ENCODE measurements around the gene PTP4A2.

PTP4A2 gene

GRCh38 chr1:31936981-31937299, 1.2 kb downstream of the PTP4A2 start:
- Histone ChIP-seq H3K27ac (peak overlapping the region; percentile 98), H3K4me3 (peak overlapping the region; percentile 89), H3K36me3 (no peaks in the 10 kb centered on the region), H3K27me3 (no peaks in the 10 kb centered on the region), H4K20me1 (peaks cover 57% of the 10 kb centered on the region), H3K9me3 (no peaks in the 10 kb centered on the region), H3K4me1 (peaks cover 84% of the 10 kb centered on the region), H3K4me2 (peak overlapping the region; percentile 93), H3K9ac (peak overlapping the region; percentile 95)
- no peak for TF ChIP-seq Cebpa-rat (IDR thresholded peaks at IDR 0.05)

DNA sequence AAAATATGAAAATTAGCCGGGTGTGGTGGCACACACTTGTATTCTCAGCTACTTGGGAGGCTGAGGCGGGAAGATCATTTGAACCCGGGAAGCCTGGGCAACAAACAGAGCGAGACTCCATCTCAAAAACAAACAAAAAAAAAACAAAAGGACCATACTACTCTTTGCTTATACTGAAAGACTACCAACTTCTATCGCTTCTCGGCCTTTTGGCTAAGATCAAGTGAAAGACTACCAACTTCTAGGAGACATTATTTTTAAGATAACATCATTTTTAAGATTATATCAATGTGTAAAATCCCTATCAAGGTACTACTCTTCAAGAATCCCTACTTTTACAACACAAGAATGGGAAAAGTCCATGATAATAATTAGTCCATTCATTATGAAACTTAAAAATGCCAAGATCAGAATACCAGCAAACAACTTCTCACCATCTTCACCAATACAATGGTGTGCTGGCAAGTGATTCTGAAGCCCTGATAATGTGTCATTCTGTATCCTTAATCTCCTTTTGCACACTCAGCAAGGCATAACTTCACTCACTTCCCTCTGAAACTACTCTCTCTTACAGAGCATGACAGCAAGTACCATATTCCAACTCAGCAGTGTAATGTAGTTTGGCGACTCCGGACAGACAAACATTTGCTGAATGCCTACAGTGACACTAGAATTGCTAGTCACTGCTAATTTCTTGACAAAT, 1.7 kb downstream of the PTP4A2 start:
- no peak for TF ChIP-seq Cebpa-rat (IDR thresholded peaks at IDR 0.05)
- H3K27ac ChIP-seq, result peak overlapping the region; percentile 98

GRCh38 chr1:31934706-31935629, 3.2 kb downstream of the PTP4A2 start:
- no peaks in the 10 kb centered on the region for H3K27me3 ChIP-seq
- H3K4me1 ChIP-seq, result peaks cover 84% of the 10 kb centered on the region
- H3K4me3 ChIP-seq, result peak overlapping the region; percentile 26
- no peak overlapping the region for H3K27ac ChIP-seq
- peak overlapping the region; percentile 93 for H3K4me2 ChIP-seq
- TF ChIP-seq Cebpa-rat (IDR thresholded peaks at IDR 0.05), result no peak
- no peaks in the 10 kb centered on the region for H3K9me3 ChIP-seq
- H4K20me1 ChIP-seq, result peaks cover 76% of the 10 kb centered on the region
- H3K9ac ChIP-seq, result peak overlapping the region; percentile 38; the same call in 1 of the 2 replicates
- no peaks in the 10 kb centered on the region; the same call in 1 of the 2 replicates for H3K36me3 ChIP-seq

More for the DNA sequence above, 1.7 kb downstream of the PTP4A2 start:
- Histone ChIP-seq H3K4me3 (peak overlapping the region; percentile 89), H3K4me2 (peak overlapping the region; percentile 93), H3K4me1 (peaks cover 84% of the 10 kb centered on the region), H3K36me3 (no peaks in the 10 kb centered on the region), H3K27me3 (no peaks in the 10 kb centered on the region), H3K9me3 (no peaks in the 10 kb centered on the region), H3K9ac (peak overlapping the region; percentile 95), H4K20me1 (peaks cover 62% of the 10 kb centered on the region)

GRCh38 chr1:31932491-31933316, 5.5 kb downstream of the PTP4A2 start:
- Histone ChIP-seq H3K36me3 (peaks cover 6% of the 10 kb centered on the region; the same call in 1 of the 2 replicates), H3K9ac (no peak overlapping the region), H4K20me1 (peaks cover 99% of the 10 kb centered on the region), H3K4me3 (no peak overlapping the region), H3K4me1 (peaks cover 88% of the 10 kb centered on the region), H3K9me3 (no peaks in the 10 kb centered on the region), H3K27ac (no peak overlapping the region), H3K4me2 (peak overlapping the region; percentile 93), H3K27me3 (no peaks in the 10 kb centered on the region)
- TF ChIP-seq Cebpa-rat (IDR thresholded peaks at IDR 0.05), result no peak

DNA sequence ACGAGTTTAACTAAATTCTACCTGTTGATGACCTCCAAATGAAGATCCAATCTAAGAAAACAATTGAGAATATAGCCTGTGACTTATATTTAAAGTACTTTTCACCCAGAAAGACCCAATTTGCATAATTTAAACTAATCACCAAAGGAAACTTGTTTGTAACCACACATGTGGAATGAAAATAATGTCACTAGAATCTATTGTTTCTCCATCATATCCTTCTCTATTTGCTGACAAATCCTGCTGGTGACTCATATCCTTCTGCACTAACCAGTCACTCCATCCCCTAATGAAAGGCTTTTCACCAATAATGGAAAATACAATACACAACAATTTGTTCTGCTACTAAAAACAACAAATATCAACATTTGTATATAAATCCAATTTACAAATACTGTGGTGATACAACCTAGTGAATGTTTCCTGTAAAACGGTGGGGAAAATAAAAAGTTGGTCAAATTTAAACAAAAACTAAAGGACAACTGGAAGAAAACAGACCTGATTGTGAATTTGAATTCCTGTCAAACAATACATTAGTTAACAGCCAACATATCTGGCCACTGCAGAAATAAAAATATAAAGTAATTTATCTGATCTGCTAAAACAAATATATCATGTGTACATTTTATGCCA, 6.5 kb downstream of the PTP4A2 start:
- Histone ChIP-seq H3K36me3 (peaks cover 13% of the 10 kb centered on the region; the same call in 1 of the 2 replicates), H3K4me2 (peak overlapping the region; percentile 54; the same call in 1 of the 2 replicates), H3K4me1 (peaks cover 97% of the 10 kb centered on the region), H3K9ac (no peak overlapping the region), H3K9me3 (no peaks in the 10 kb centered on the region), H3K27me3 (no peaks in the 10 kb centered on the region), H3K27ac (no peak overlapping the region), H3K4me3 (no peak overlapping the region), H4K20me1 (peaks cover 100% of the 10 kb centered on the region)
- TF ChIP-seq Cebpa-rat (IDR thresholded peaks at IDR 0.05), result no peak

GRCh38 chr1:31930836-31931592, 7.2 kb downstream of the PTP4A2 start:
- H3K27ac ChIP-seq, result no peak overlapping the region
- H3K4me3 ChIP-seq, result no peak overlapping the region
- peaks cover 14% of the 10 kb centered on the region; the same call in 1 of the 2 replicates for H3K36me3 ChIP-seq
- H3K9ac ChIP-seq, result no peak overlapping the region; the same call in 1 of the 2 replicates
- H4K20me1 ChIP-seq, result peaks cover 100% of the 10 kb centered on the region
- no peaks in the 10 kb centered on the region for H3K27me3 ChIP-seq
- H3K4me2 ChIP-seq, result peak overlapping the region; percentile 54; the same call in 1 of the 2 replicates
- TF ChIP-seq Cebpa-rat (IDR thresholded peaks at IDR 0.05), result no peak
- H3K4me1 ChIP-seq, result peaks cover 95% of the 10 kb centered on the region
- no peaks in the 10 kb centered on the region for H3K9me3 ChIP-seq

GRCh38 chr1:31927661-31927980, 10.5 kb downstream of the PTP4A2 start:
- TF ChIP-seq Cebpa-rat (IDR thresholded peaks at IDR 0.05), result no peak
- Histone ChIP-seq H3K9ac (no peak overlapping the region), H3K27ac (no peak overlapping the region), H3K27me3 (no peaks in the 10 kb centered on the region), H3K4me2 (0 out of 2 replicates have a peak overlapping the region, but pooled peaks have one; percentile 7), H4K20me1 (peaks cover 100% of the 10 kb centered on the region), H3K9me3 (no peaks in the 10 kb centered on the region), H3K36me3 (peaks cover 34% of the 10 kb centered on the region), H3K4me1 (peaks cover 76% of the 10 kb centered on the region), H3K4me3 (no peak overlapping the region)

DNA sequence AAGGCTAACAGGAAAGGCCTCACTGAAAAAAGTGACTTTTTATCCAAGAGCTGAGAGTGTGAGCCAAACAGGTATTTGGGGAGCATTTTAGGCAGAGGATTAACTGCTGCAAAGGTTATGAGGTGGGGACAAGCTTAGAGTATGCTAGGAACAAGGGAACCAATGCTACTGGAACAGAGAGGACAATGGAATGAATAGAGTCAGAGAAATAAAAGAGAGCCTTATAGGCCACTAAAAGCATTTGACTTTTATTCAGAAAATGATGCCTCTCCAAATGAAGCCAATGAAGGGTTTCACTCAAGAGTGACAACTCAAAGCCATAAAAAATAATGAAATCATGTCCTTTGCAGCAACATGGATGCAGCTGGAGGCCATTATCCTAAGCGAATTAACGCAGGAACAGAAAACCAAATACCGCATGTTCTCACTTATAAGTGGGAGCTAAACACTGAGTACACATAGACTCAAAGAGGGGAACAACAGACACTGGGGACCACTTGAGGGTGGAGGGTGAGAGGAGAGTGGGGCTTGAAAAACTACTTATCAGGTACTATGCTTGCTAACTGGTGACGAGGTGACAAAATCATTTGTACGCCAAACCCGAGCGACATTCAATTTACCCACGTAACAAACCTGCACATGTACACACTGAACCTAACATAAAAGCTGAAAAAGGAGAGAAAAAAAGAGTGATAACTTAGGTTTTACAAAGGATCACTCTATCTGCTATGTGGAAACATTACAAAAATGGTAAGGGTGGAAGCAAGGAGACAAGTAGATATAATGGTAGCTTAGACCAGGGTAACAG, 11.1 kb downstream of the PTP4A2 start:
- Histone ChIP-seq H3K36me3 (peaks cover 39% of the 10 kb centered on the region), H3K27ac (no peak overlapping the region), H3K9me3 (no peaks in the 10 kb centered on the region), H3K9ac (no peak overlapping the region), H3K4me3 (no peak overlapping the region), H3K4me1 (peaks cover 70% of the 10 kb centered on the region), H3K4me2 (peak overlapping the region; percentile 7; the same call in 1 of the 2 replicates), H4K20me1 (peaks cover 100% of the 10 kb centered on the region), H3K27me3 (no peaks in the 10 kb centered on the region)
- TF ChIP-seq Cebpa-rat (IDR thresholded peaks at IDR 0.05), result no peak

All from BLaER1 (cell line).